ENCODE measurements around the gene ARRB2. TPM values are rescaled to one million over a fixed set of nuclear protein-coding genes. Genes with fewer than 3 reads are reported as not detected.

The ARRB2 gene
- total RNA-seq, 2 donors from 2014 or later, result 45.3 to 51.8 TPM

GRCh38 chr17:4724650-4725049 is 14.2 kb downstream of the ARRB2 start:
- Mint-ChIP-seq H3K36me3 (ENCODE audit: low read depth) (peaks cover 13% of the 10 kb centered on the region), H3K4me3 (no peak overlapping the region), H3K9me3 (no peaks in the 10 kb centered on the region), H3K4me1 (no peaks in the 10 kb centered on the region), H3K27me3 (ENCODE audit: insufficient read depth) (peaks cover 10% of the 10 kb centered on the region), H3K27ac (no peak overlapping the region)
- H3K27me3 ChIP-seq (ENCODE audit: control insufficient read depth, insufficient read depth, low read length, poor library complexity, severe bottlenecking), result no peaks in the 10 kb centered on the region
- WGBS, 2 experiments (ENCODE audit: insufficient coverage in 1 of 2, insufficient read length in 1 of 2), result 88 to 100% methylated on average over 1 to 5 of the region's 5 CpGs
- no peaks in the 10 kb centered on the region for H3K4me1 ChIP-seq (ENCODE audit: control insufficient read depth, insufficient read depth, low read length)
- H3K4me3 ChIP-seq (ENCODE audit: low read length), result no peak overlapping the region
- no peak overlapping the region for H3K27ac ChIP-seq (ENCODE audit: low read depth, low read length)
- no peak for DNase-seq
- no peak for TF ChIP-seq CTCF (conservative IDR thresholded peaks at IDR 0.05)
- H3K9ac ChIP-seq (ENCODE audit: extremely low read depth, low read length, poor library complexity, severe bottlenecking), result no peak overlapping the region
- H3K36me3 ChIP-seq (ENCODE audit: control insufficient read depth, insufficient read depth, low read length), result no peaks in the 10 kb centered on the region
- H3K9me3 ChIP-seq (ENCODE audit: control insufficient read depth, low read length), result no peaks in the 10 kb centered on the region

- H3K4me3 Mint-ChIP-seq, result no peak overlapping the region
- Histone ChIP-seq H3K36me3 (ENCODE audit: control insufficient read depth, insufficient read depth, low read length) (no peaks in the 10 kb centered on the region), H3K4me1 (ENCODE audit: control insufficient read depth, insufficient read depth, low read length) (no peaks in the 10 kb centered on the region), H3K9me3 (ENCODE audit: control insufficient read depth, low read length) (no peaks in the 10 kb centered on the region), H3K9ac (ENCODE audit: extremely low read depth, low read length, poor library complexity, severe bottlenecking) (no peak overlapping the region), H3K4me3 (ENCODE audit: low read length) (no peak overlapping the region), H3K27ac (ENCODE audit: low read depth, low read length) (no peak overlapping the region), H3K27me3 (ENCODE audit: control insufficient read depth, insufficient read depth, low read length, poor library complexity, severe bottlenecking) (no peaks in the 10 kb centered on the region)
- H3K27me3 Mint-ChIP-seq (ENCODE audit: insufficient read depth), result peaks cover 10% of the 10 kb centered on the region
- WGBS, 2 experiments (ENCODE audit: insufficient coverage in 1 of 2, insufficient read length in 1 of 2), result 68 to 92% methylated on average over 4 to 8 of the region's 9 CpGs
- H3K36me3 Mint-ChIP-seq (ENCODE audit: low read depth), result peaks cover 4% of the 10 kb centered on the region
- H3K27ac Mint-ChIP-seq, result no peak overlapping the region
- H3K4me1 Mint-ChIP-seq, result peaks cover 3% of the 10 kb centered on the region
- H3K9me3 Mint-ChIP-seq, result no peaks in the 10 kb centered on the region
- DNase-seq, result no peak
- TF ChIP-seq CTCF (conservative IDR thresholded peaks at IDR 0.05), result no peak
Observed at GRCh38 chr17:4725646-4726310, 15.3 kb downstream of the ARRB2 start.

- H3K27ac ChIP-seq (ENCODE audit: low read depth, low read length), result no peak overlapping the region
- Mint-ChIP-seq H3K4me3 (no peak overlapping the region), H3K9me3 (no peaks in the 10 kb centered on the region), H3K27me3 (ENCODE audit: insufficient read depth) (peaks cover 10% of the 10 kb centered on the region), H3K27ac (no peak overlapping the region), H3K4me1 (peaks cover 3% of the 10 kb centered on the region), H3K36me3 (ENCODE audit: low read depth) (no peaks in the 10 kb centered on the region)
- no peaks in the 10 kb centered on the region for H3K4me1 ChIP-seq (ENCODE audit: control insufficient read depth, insufficient read depth, low read length)
- no peaks in the 10 kb centered on the region for H3K27me3 ChIP-seq (ENCODE audit: control insufficient read depth, insufficient read depth, low read length, poor library complexity, severe bottlenecking)
- H3K36me3 ChIP-seq (ENCODE audit: control insufficient read depth, insufficient read depth, low read length), result peaks cover 4% of the 10 kb centered on the region
- no peak overlapping the region for H3K9ac ChIP-seq (ENCODE audit: extremely low read depth, low read length, poor library complexity, severe bottlenecking)
- no peaks in the 10 kb centered on the region for H3K9me3 ChIP-seq (ENCODE audit: control insufficient read depth, low read length)
- TF ChIP-seq CTCF (conservative IDR thresholded peaks at IDR 0.05), result no peak
- 60 to 87% methylated on average over 1 to 2 of the region's 3 CpGs for WGBS, 2 experiments (ENCODE audit: insufficient coverage in 1 of 2, insufficient read length in 1 of 2)
- H3K4me3 ChIP-seq (ENCODE audit: low read length), result no peak overlapping the region
- DNase-seq, result no peak
Observed at GRCh38 chr17:4728124-4728523, 17.7 kb downstream of the ARRB2 start.
